SJCRH30 (cell line): Measurements from ENCODE around the gene GAS2L1. TPM values are rescaled to one million over a fixed set of nuclear protein-coding genes. Genes with fewer than 3 reads are reported as not detected.
A peak's percentile ranks its signal among the peaks of the same experiment; 100 is the strongest.

ENCODE experiments used
- DNase-seq, 2 experiments: peaks; one replicate each; pipeline ENCODE4 v3.0.0-alpha.2; 2015 to 2020
- H3K27ac ChIP-seq: fragments of 250-450 bp; sonication (Bioruptor Pico); 2 replicates; pipeline ENCODE4 v1.5.1; 2020; ENCODE audit warnings: mild to moderate bottlenecking, moderate library complexity
- H3K27me3 ChIP-seq: fragments of 250-450 bp; sonication (Bioruptor Pico); 2 replicates; pipeline ENCODE4 v1.5.1; 2020; ENCODE audit warnings: mild to moderate bottlenecking, moderate library complexity
- H3K36me3 ChIP-seq: fragments of 250-450 bp; sonication (Bioruptor Pico); 2 replicates; pipeline ENCODE4 v1.5.1; 2020; ENCODE audit warnings: mild to moderate bottlenecking, moderate library complexity
- H3K4me1 ChIP-seq: fragments of 250-450 bp; sonication (Bioruptor Pico); 2 replicates; pipeline ENCODE4 v1.5.1; 2020; ENCODE audit warnings: mild to moderate bottlenecking, moderate library complexity
- H3K4me3 ChIP-seq: fragments of 250-450 bp; sonication (Bioruptor Pico); 2 replicates; pipeline ENCODE4 v1.5.1; 2020; ENCODE audit warnings: mild to moderate bottlenecking, moderate library complexity
- H3K9me3 ChIP-seq: fragments of 250-450 bp; sonication (Bioruptor Pico); replicated peaks from 2 replicates; pipeline ENCODE4 v1.5.1; 2020; ENCODE audit warnings: mild to moderate bottlenecking, moderate library complexity
- total RNA-seq: library from RNA; depleted of rRNA; stranded (reverse); fragments of >200 nt; shearing (Covaris generic); gene quantifications from 2 replicates; pipeline ENCODE4 v1.2.3, GENCODE V29; 2014

GAS2L1 gene
- total RNA-seq, 1 experiment from 2014 or later: 6.4 TPM

DNA sequence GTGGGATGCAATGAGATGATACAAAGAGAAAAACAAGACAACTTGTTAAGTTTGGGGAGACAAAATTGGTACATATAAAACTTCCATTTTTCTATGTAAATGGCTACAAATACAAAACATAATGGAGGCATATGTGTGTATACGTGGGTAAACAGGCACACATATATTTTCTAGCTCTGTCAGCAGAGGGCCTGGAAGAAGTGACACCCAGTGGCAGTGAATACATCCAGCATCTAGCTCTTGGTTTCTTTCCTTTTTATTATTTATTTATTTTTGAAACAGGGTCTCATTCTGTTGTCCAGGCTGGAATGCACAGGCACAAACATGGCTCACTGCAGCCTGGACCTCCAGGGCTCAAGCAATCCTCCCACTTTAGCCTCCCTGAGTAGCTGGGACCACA is 14.1 kb downstream of the GAS2L1 start:
- Histone ChIP-seq H3K36me3 (no peaks in the 10 kb centered on the region), H3K27ac (no peak overlapping the region), H3K9me3 (no peaks in the 10 kb centered on the region), H3K4me3 (no peak overlapping the region), H3K4me1 (0 out of 2 replicates have a peak, but pooled peaks cover 2% of the 10 kb centered on the region), H3K27me3 (no peaks in the 10 kb centered on the region)
- no peak for DNase-seq

DNA sequence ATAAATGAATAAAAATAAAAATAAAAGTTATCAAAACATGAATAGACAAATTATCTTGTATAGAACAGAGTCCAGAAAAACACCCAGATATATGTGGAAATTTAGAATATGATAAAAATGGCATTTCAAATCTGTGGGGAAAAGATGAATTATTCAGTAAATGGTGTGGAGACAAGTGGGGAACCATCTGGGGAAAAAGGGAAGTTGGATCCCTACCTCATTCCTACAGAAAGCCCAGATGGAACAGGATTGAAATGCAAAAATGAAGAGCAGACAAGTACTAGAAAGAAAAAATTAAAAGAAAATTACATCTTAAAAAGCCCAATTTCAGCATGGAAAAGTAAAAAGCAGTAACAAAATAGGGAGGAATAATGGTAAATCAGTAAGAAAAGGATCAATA is 17.2 kb downstream of the GAS2L1 start:
- H3K27me3 ChIP-seq: no peaks in the 10 kb centered on the region
- DNase-seq: no peak

DNA sequence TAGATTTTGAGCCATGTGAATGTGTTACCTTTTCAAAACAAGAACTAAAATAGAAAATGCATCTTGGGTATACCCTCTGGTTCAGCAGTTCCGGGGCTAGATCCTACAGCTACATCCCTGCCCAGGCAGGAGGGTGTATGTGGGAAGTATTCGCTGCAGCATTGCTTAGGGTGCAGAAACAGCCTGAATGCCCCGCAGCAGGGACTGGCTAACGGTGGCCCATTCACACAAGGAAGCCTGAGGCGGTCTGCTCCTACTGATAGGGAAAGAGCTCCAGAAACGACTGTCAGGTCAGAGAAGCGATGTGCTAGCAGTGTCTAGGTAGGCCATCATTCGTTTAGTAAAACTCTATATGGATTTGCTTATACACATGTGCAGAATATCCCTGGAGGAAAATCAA is 18.9 kb downstream of the GAS2L1 start:
- H3K36me3 ChIP-seq: no peaks in the 10 kb centered on the region
- H3K4me1 ChIP-seq: peaks cover 10% of the 10 kb centered on the region
- H3K9me3 ChIP-seq: no peaks in the 10 kb centered on the region
- H3K4me3 ChIP-seq: no peak overlapping the region
- no peaks in the 10 kb centered on the region for H3K27me3 ChIP-seq
- no peak for DNase-seq
- H3K27ac ChIP-seq: no peak overlapping the region

More for the DNA sequence above, 17.2 kb downstream of the GAS2L1 start:
- no peaks in the 10 kb centered on the region for H3K9me3 ChIP-seq
- H3K36me3 ChIP-seq: no peaks in the 10 kb centered on the region
- no peak overlapping the region for H3K4me3 ChIP-seq
- no peak overlapping the region for H3K27ac ChIP-seq
- H3K4me1 ChIP-seq: peaks cover 6% of the 10 kb centered on the region

DNA sequence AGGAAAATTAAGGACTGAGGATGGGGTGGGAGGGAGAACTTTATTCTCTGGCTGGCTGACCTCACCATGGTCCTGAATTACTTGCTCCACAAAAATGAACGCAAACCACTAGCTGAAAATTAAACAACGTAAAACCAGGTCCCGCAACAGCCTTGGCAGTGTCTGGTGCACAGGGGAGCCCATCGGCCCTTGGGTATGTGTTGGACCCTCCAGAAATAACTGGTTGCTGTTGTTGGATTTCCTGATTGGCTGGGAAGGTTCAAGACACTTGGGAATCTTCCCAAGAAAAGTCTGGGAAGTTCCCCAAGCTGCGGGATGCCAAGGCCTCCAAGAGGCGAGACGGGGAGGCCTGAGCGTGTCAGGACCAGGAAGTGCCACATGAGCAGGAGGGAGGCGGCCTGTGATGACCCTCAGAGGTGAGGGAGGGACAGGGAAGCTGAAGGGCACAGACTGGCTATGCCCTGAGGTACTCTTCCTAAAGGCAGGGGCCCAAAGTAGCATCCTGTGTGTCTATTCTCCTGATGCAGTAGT is 19.4 kb downstream of the GAS2L1 start:
- no peaks in the 10 kb centered on the region for H3K27me3 ChIP-seq
- H3K9me3 ChIP-seq: no peaks in the 10 kb centered on the region
- H3K4me3 ChIP-seq: no peak overlapping the region
- H3K4me1 ChIP-seq: peaks cover 10% of the 10 kb centered on the region
- H3K36me3 ChIP-seq: no peaks in the 10 kb centered on the region
- no peak overlapping the region for H3K27ac ChIP-seq
- no peak for DNase-seq

DNA sequence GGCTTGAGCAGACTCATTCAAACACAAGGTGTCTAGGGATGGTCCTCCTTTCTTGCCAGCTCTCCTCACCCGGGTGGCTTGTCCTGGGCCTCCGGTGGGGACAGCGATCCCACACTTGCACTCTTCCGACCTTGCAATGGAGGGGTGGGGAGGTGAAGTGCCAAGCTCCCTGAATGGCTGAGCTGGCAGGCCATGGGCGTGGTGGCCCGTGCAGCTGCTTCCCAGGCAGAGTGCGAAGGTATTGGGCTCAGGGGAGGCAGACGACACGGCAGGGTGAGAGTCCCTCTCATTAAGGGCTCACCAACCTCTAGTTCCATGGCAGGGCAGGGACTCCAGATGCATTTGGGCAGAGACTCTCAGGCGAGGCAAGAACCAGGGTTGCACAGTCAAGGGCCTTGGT is 20.0 kb downstream of the GAS2L1 start:
- Histone ChIP-seq H3K36me3 (no peaks in the 10 kb centered on the region), H3K9me3 (no peaks in the 10 kb centered on the region), H3K27ac (no peak overlapping the region), H3K4me3 (no peak overlapping the region), H3K27me3 (no peaks in the 10 kb centered on the region), H3K4me1 (peaks cover 10% of the 10 kb centered on the region)
- DNase-seq: no peak

DNA sequence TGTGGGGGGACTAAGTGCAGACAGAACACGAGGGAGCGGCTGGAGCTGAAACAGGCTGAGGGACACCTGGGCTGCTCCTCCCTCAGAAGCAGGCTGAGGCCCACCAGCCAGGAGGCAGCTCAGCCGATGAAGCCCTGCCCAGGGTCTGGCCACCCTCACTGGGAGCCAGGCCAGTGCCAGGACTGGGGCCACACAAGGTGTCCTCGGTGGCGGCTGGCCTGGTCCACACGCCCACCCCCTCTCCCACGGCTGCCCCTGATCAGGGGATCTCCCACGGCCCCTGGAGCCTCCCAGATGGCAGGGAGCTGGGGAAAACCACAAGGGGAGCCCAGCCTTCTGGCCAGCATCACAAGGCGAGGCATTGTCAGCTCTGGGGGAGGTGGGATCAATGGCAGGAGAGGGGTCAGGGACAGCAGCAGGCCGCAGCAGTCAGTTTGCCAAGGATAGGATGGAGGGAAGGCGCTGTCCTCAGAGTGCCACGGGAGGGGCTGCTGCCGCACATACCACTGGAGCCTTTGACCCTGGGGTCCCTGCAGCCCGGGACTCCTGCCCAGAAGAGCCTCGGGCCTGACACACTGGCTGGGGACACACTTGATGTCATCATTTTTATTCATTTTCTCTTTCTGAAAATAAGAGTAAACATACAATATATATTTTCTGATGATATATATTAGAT is 20.8 kb downstream of the GAS2L1 start:
- peaks cover 10% of the 10 kb centered on the region for H3K4me1 ChIP-seq

DNA sequence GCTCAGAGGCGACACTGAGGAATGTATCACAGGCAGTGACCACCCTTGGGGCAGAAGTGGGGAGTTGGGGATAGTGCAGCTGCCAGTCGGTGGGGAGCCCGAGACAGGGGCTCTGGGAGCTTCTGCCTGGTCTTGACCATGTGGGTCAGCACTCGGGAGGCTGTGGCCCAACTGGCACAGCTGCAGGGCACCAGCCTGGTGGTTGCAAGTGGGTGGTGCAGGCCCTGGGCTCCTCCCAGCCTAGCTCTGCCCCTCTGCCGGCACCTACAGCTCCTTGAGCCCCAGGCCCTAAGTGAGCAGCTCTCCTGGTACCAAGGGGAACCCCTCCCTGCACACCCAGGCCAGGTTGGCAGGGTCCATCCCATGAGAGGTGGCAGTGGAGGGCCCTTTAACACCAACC is 21.6 kb downstream of the GAS2L1 start:
- Histone ChIP-seq H3K4me3 (no peak overlapping the region), H3K36me3 (no peaks in the 10 kb centered on the region), H3K27ac (peak overlapping the region; percentile 67), H3K27me3 (no peaks in the 10 kb centered on the region), H3K9me3 (no peaks in the 10 kb centered on the region), H3K4me1 (peaks cover 10% of the 10 kb centered on the region)
- no peak for DNase-seq

More for the DNA sequence above, 20.8 kb downstream of the GAS2L1 start:
- Histone ChIP-seq H3K27ac (no peak overlapping the region), H3K36me3 (no peaks in the 10 kb centered on the region), H3K27me3 (no peaks in the 10 kb centered on the region), H3K9me3 (no peaks in the 10 kb centered on the region), H3K4me3 (no peak overlapping the region)
- no peak for DNase-seq

DNA sequence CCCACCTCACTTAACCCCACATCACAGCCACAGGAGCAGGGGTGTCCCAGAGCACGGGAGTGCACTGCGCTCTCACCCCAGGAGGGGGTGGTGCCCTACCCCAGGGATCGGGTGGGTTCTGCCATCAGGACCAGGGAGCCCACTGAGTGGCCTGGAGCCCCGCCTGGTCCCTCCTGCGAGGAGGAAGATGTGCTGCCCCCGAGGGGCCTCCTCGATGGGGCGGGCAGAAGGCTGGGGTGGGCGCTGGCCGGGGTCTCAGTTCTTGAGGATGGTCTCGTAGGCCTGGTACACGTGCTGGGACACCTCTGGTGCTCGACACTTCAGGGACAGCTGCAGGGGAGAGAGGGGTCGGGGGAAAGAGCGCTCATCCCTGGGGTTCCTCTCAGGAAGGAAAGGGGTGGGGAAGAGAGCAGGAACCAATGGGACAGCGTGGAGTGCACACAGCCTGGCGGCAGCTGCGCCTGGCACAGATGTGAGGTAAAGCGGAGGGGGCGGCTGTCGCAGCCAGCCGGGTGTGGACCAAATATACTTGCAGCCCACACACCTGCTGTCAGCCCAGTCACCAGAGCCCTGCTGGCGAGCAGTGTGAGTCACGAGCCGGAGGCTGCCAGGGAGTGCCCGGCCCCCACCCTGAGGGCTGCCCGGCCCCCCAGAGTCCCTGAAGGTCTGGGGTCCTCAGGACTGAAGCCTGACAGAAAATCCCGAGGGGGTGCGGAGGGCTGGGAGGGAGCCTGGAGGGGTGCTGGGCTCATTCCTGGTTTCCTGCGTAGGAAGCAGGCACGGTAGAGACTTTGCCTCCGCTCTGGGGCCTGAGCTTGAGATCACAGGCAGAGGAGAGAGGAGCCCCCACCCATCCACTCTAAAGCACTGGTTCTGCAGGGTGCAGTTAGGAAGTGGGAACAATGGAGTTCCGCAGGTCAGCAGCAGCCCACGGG is 22.4 kb downstream of the GAS2L1 start:
- Histone ChIP-seq H3K27me3 (no peaks in the 10 kb centered on the region), H3K4me1 (peaks cover 10% of the 10 kb centered on the region), H3K36me3 (no peaks in the 10 kb centered on the region), H3K9me3 (no peaks in the 10 kb centered on the region), H3K4me3 (no peak overlapping the region), H3K27ac (peak overlapping the region; percentile 67)
- DNase-seq: peak; percentile 71 to 77

DNA sequence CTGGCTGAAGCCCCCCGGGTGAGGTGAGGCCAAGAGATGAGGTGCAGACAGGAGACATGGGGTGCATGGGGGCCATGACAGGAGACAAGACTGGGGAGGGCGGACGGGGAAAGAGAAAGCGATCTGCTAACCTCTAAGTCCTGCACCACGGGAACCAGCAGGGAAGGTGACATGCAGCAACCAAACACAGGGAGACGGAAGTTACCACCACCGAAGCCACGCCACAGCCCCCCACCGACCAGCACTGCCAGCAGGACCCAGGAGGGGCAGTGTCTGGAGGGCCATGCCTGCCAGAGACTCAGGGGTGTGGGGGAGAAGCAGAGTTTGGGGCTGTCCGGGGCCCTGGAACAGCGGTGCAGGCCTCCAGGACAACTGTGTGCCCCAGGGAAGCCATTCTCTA is 23.1 kb downstream of the GAS2L1 start:
- Histone ChIP-seq H3K36me3 (no peaks in the 10 kb centered on the region), H3K27me3 (no peaks in the 10 kb centered on the region), H3K4me1 (peaks cover 10% of the 10 kb centered on the region), H3K27ac (no peak overlapping the region; the same call in 1 of the 2 replicates), H3K9me3 (no peaks in the 10 kb centered on the region), H3K4me3 (no peak overlapping the region)
- no peak for DNase-seq

DNA sequence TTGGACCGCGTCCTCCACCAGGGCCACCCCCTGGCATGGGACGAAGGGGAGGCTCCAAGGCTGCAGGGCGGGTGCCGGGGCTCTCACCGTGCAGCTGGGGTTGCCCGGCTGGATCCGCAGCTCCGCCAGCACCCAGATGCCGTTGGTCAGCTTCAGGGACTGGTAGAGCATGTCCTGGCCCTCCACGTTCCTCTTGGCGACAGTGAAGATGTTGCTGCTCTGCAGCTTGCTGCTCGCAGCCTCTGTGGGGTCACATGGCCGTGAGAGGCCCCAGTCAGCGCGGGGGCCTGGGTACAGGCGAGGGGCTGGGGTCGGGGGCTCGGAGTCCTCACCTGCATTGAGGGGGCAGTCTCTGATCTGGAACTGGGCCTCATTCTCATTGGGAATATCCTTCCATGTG is 23.8 kb downstream of the GAS2L1 start:
- DNase-seq: no peak
- no peaks in the 10 kb centered on the region for H3K36me3 ChIP-seq
- no peak overlapping the region for H3K27ac ChIP-seq

DNA sequence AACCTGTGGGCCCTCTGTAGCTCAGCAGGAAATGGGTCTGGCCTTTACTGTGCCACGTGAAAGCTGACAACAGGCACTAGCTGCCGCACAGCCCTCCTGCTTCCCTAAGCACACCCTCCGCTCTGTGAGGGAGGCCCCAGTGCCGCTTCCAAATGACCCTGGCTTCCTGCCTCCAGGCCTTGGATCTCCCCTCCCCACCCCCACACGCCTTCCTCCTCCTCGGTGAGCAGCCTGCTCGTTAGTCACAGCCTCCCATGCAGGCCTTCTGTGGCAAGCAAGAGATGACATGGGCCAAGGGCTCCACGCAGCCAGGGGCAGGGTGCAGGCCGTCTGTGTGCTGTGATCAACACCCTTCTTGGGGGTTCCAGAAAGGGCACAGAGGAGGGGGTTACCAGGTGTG is 24.3 kb downstream of the GAS2L1 start:
- Histone ChIP-seq H3K27ac (no peak overlapping the region), H3K4me3 (no peak overlapping the region), H3K4me1 (peaks cover 10% of the 10 kb centered on the region), H3K9me3 (no peaks in the 10 kb centered on the region), H3K27me3 (no peaks in the 10 kb centered on the region), H3K36me3 (no peaks in the 10 kb centered on the region)
- peak in 1 of 2 experiments; percentile 17 for DNase-seq

More for the DNA sequence above, 23.8 kb downstream of the GAS2L1 start:
- Histone ChIP-seq H3K27me3 (no peaks in the 10 kb centered on the region), H3K4me1 (peaks cover 10% of the 10 kb centered on the region), H3K9me3 (no peaks in the 10 kb centered on the region), H3K4me3 (no peak overlapping the region)

DNA sequence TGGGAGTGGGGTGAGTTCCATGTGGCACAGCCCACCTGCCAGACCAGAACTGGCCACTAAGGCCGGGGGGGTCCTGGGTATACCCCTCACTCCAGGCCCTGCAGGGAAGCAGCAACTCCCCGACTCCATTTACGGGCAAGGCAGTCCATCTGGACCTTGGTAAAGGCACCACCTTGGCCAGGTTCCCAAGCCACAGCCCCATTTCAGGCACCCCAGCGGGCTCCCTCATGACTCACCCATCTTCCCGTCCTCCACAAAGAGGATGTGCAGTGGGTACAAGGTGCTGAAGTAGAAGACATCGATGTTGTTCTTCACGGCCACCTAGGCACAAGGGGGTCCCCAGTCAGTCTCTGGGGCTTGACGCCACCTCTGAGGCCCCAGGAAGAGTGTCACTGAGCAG is 24.8 kb downstream of the GAS2L1 start:
- H3K27me3 ChIP-seq: no peaks in the 10 kb centered on the region
- no peak for DNase-seq
- H3K36me3 ChIP-seq: no peaks in the 10 kb centered on the region
- H3K27ac ChIP-seq: no peak overlapping the region
- peaks cover 10% of the 10 kb centered on the region for H3K4me1 ChIP-seq
- no peak overlapping the region for H3K4me3 ChIP-seq
- no peaks in the 10 kb centered on the region for H3K9me3 ChIP-seq

DNA sequence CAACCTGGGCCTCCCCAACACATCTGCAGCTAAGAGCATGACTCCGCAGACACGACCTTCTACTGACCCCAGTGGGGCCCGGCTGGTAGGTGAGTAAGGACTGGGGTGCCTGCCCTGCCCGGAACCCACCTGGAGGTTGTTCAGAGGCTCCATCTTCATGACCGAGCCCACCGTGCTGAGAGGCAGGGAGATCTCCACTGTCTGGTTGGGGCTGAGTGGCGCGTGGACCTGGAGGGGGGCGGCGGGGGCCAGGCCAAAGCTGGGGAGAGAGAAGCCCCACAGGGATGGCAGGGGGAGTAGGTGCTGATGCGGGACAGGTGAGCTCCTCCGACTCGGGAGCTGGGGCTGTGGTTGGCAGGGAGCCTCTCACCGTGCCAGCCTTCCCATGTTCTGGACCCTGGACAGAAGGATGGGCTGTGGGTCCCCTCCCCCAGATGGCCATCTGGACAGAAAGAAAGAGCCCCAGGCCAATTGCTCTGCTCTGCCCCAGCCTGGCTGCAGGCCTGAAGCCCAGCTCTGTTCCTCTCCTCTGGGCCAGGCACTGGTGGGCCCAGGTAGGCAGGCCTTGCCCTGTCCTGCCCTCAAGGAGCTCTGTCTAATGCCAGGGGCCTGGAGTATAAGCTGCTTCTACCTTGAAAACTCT is 25.3 kb downstream of the GAS2L1 start:
- Histone ChIP-seq H3K27ac (no peak overlapping the region), H3K36me3 (no peaks in the 10 kb centered on the region)

DNA sequence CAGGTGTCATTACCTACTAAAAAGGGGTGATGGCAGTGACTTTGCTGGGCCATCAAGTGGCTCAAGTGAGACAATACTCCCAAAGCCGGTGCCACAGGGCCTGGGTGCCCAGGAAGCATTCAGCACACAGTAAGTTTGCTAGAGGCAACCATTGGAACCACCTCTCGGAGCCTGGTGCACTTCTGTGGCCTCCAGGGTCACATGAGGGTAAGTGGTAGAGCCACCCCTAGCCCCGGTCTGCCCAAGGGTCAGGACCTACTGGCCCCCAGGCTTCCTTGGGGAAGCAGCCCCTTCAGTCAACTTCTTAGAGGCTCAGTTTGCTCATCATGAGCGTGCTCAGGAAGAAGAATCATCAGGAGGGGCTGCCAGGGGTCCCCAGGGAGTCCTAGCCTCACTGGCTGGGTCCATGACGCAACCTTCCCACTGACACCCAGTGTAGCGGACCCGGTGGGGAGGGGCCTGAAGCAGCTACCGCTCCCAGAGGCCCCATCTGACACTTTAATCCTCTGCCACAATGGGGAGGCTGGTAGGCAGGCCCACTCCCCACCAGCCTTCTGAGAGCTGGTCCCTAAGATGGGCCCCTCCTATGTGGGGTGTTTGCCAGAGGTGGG is 26.5 kb downstream of the GAS2L1 start:
- no peaks in the 10 kb centered on the region for H3K27me3 ChIP-seq
- H3K4me1 ChIP-seq: peaks cover 10% of the 10 kb centered on the region
- no peaks in the 10 kb centered on the region for H3K36me3 ChIP-seq
- no peak for DNase-seq
- H3K4me3 ChIP-seq: no peak overlapping the region
- H3K9me3 ChIP-seq: no peaks in the 10 kb centered on the region
- no peak overlapping the region for H3K27ac ChIP-seq

More for the DNA sequence above, 25.3 kb downstream of the GAS2L1 start:
- Histone ChIP-seq H3K27me3 (no peaks in the 10 kb centered on the region), H3K4me3 (no peak overlapping the region), H3K9me3 (no peaks in the 10 kb centered on the region), H3K4me1 (peaks cover 10% of the 10 kb centered on the region)
- DNase-seq: no peak
